K562 (cell line): ENCODE data around the gene PIK3AP1. TPM values are rescaled to one million over a fixed set of nuclear protein-coding genes. Genes with fewer than 3 reads are reported as not detected.

Experiments used
- ATAC-seq: fragments of 200-7000 bp; cut with Tn5 transposase; 3 replicates; pipeline ENCODE4 v1.9.1; 2020; ENCODE audit warnings: moderate library complexity
- BruUV-seq: library from RNA; stranded (reverse); fragments of 400-500 nt; replicated peaks from 2 replicates; lab custom pipeline; 2021; lab: Mats Ljungman, UMichigan
- CTCF ChIA-PET: fragments of 300-600 bp; formaldehyde crosslinking; extraction: SDS; loops from one replicate; lab custom pipeline; 2021; ENCODE audit warnings: low intra/inter-chr PET ratio; lab: Yijun Ruan, JAX
- POLR2A ChIA-PET: fragments of 300-600, 350-650 bp; sonication (Branson Sonifier 250); formaldehyde crosslinking; extraction: SDS; loops from one replicate; lab custom pipeline; 2021; ENCODE audit warnings: antibody characterized with exemption, inconsistent platforms; lab: Yijun Ruan, JAX
- DNase-seq, 4 experiments: peaks; one replicate each; pipeline versions ENCODE4 v3.0.0 to v3.0.0-alpha.2; 2011 to 2018; ENCODE audit warnings: low spot score in 3 of 4, mixed read lengths in 3 of 4; ENCODE audit errors: extremely low read depth in 1 of 4
- FAIRE-seq: peaks from 2 replicates; lab custom pipeline; 2011; peaks lifted over from hg19 to GRCh38; lab: Jason Lieb, UNC
- H2AFZ ChIP-seq: 2 replicates; pipeline ENCODE4 v1.6.0; 2011; ENCODE audit warnings: low read depth, low read length, control low read depth, inconsistent platforms
- H3K27ac ChIP-seq: fragments of 200-600 bp; 3 replicates; pipeline ENCODE4 v1.8.0; 2011; ENCODE audit warnings: low read depth, mild to moderate bottlenecking, control low read depth, inconsistent platforms, low read length, moderate library complexity, mixed read lengths; ENCODE audit errors: extremely low read depth
- H3K27me3 ChIP-seq, 2 experiments: fragments of 300-600 bp in 1 of 2; 2 replicates in 1 of 2; 3 replicates in 1 of 2; pipeline versions ENCODE4 v1.6.0 to v1.8.0; 2011; ENCODE audit warnings: inconsistent platforms in 2 of 2, low read length in 2 of 2, mild to moderate bottlenecking in 1 of 2, mixed read lengths in 1 of 2, moderate library complexity in 1 of 2; ENCODE audit not compliant: control insufficient read depth in 2 of 2, insufficient read depth in 2 of 2
- H3K36me3 ChIP-seq: fragments of 300-600 bp; 3 replicates; pipeline ENCODE4 v1.8.0; 2011; ENCODE audit warnings: mild to moderate bottlenecking, low read length, inconsistent platforms; ENCODE audit not compliant: control insufficient read depth, insufficient read depth
- H3K4me1 ChIP-seq, 2 experiments: fragments of 200-600 bp in 1 of 2; replicated peaks in 1 of 2; 2 replicates in 1 of 2; 3 replicates in 1 of 2; pipeline versions ENCODE4 v1.5.1 to v1.8.0; 2011; ENCODE audit warnings: inconsistent platforms in 2 of 2, low read length in 2 of 2, mild to moderate bottlenecking in 1 of 2, mixed read lengths in 1 of 2, moderate library complexity in 1 of 2; ENCODE audit not compliant: control insufficient read depth in 2 of 2, insufficient read depth in 2 of 2
- H3K4me2 ChIP-seq: 2 replicates; pipeline ENCODE4 v1.6.1; 2011; ENCODE audit warnings: low read length, control low read depth, inconsistent platforms, mixed read lengths; ENCODE audit not compliant: insufficient read depth
- H3K4me3 ChIP-seq: fragments of 200-600 bp; sonication (generic), shearing (Covaris generic); 2 replicates; pipeline ENCODE4 v1.5.1; 2016; ENCODE audit warnings: control low read depth, inconsistent platforms
- H3K79me2 ChIP-seq: fragments of 200-600 bp; 3 replicates; pipeline ENCODE4 v1.8.0; 2011; ENCODE audit warnings: low read length, inconsistent platforms; ENCODE audit not compliant: control insufficient read depth, insufficient read depth
- H3K9ac ChIP-seq, 2 experiments: 2 replicates each; pipeline versions ENCODE4 v1.6.0 to v1.6.1; 2011; ENCODE audit warnings: low read depth in 2 of 2, low read length in 2 of 2, control low read depth in 1 of 2, inconsistent platforms in 1 of 2, mild to moderate bottlenecking in 1 of 2, mixed read lengths in 1 of 2; ENCODE audit not compliant: insufficient read depth in 1 of 2
- H3K9me1 ChIP-seq: one replicate; pipeline ENCODE4 v1.6.0; 2011; ENCODE audit warnings: inconsistent platforms, mild to moderate bottlenecking, low read length, moderate library complexity; ENCODE audit not compliant: control insufficient read depth, insufficient read depth
- H3K9me3 ChIP-seq: replicated peaks from 2 replicates; pipeline ENCODE4 v1.5.1; 2011; ENCODE audit warnings: low read depth, low read length, inconsistent platforms; ENCODE audit not compliant: control insufficient read depth, insufficient read depth
- H4K20me1 ChIP-seq: replicated peaks from 2 replicates; pipeline ENCODE4 v1.6.1; 2011; ENCODE audit warnings: low read length, inconsistent platforms, mixed read lengths; ENCODE audit not compliant: control insufficient read depth, insufficient read depth
- ARHGAP35 ChIP-seq: fragments of 450-650 bp; IDR thresholded peaks from 2 replicates; pipeline ENCODE4 v1.6.1; 2018; ENCODE audit not compliant: partially characterized antibody
- CHCHD3 ChIP-seq: fragments of 250-450 bp; sonication (Bioruptor Pico); IDR thresholded peaks from 2 replicates; pipeline ENCODE4 v2.1.2; 2022; ENCODE audit warnings: mild to moderate bottlenecking
- DPF2 ChIP-seq: fragments of 450-650 bp; IDR thresholded peaks from 2 replicates; pipeline ENCODE4 v1.6.1; 2016
- ESRRB ChIP-seq: fragments of 250-450 bp; sonication (Bioruptor Pico); IDR thresholded peaks from 2 replicates; pipeline ENCODE4 v1.5.0; 2020; ENCODE audit warnings: mild to moderate bottlenecking, moderate library complexity, borderline replicate concordance
- L3MBTL2 ChIP-seq: fragments of 450-650 bp; IDR thresholded peaks from 2 replicates; pipeline ENCODE4 v1.6.1; 2016; ENCODE audit warnings: mild to moderate bottlenecking, moderate library complexity
- MXI1 ChIP-seq: IDR thresholded peaks from 2 replicates; pipeline ENCODE4 v1.6.1; 2011; ENCODE audit warnings: low read depth, mild to moderate bottlenecking, improper control_type of control experiment, low read length
- NCOR1 ChIP-seq: fragments of 450-650 bp; IDR thresholded peaks from 2 replicates; pipeline ENCODE4 v1.6.1; 2016; ENCODE audit warnings: mild to moderate bottlenecking, moderate library complexity
- SIRT6 ChIP-seq: IDR thresholded peaks from one replicate; pipeline ENCODE4 v1.6.1; 2012; ENCODE audit warnings: low read depth, mild to moderate bottlenecking, control low read depth, inconsistent platforms, low read length, moderate library complexity
- TRIM24 ChIP-seq, 2 experiments: fragments of 450-650 bp; IDR thresholded peaks; 2 replicates each; pipeline ENCODE4 v1.6.1; 2016
- USF1 ChIP-seq: sonication (generic); formaldehyde crosslinking; IDR thresholded peaks from 2 replicates; pipeline ENCODE4 v1.9.0; 2022; ENCODE audit warnings: mild to moderate bottlenecking, missing genetic modification reagents
- ZFP30 ChIP-seq: fragments of 250-450 bp; sonication (Bioruptor Pico); IDR thresholded peaks from 2 replicates; pipeline ENCODE4 v1.8.0; 2022; ENCODE audit warnings: moderate library complexity, mild to moderate bottlenecking, inconsistent platforms, borderline replicate concordance
- ZNF140 ChIP-seq: fragments of 250-450 bp; sonication (Bioruptor Pico); IDR thresholded peaks from 2 replicates; pipeline ENCODE4 v1.8.0; 2021; ENCODE audit warnings: moderate library complexity, mild to moderate bottlenecking, inconsistent platforms
- WGBS: fragments of 100-300 bp; shearing (Covaris generic); methylation state at CpG from one replicate; pipeline ENCODE4 v1.1.6; 2016; ENCODE audit warnings: low coverage, mixed read lengths; ENCODE audit not compliant: insufficient coverage; ENCODE audit errors: missing lambda C conversion rate; 5-methylcytosine and 5-hydroxymethylcytosine counted together
- in situ Hi-C: fragments of 300-500 bp; cut with MboI; formaldehyde crosslinking; loops from 4 replicates; pipeline ENCODE4 v1.15.0; 2018; ENCODE audit warnings: inconsistent platforms, mixed read lengths
- intact Hi-C: fragments of 100-400 bp; cut with micrococcal nuclease; formaldehyde crosslinking; loops from 2 replicates; pipeline ENCODE4 v1.14.2; 2022
- polyA plus RNA-seq, 8 experiments: library from polyadenylated mRNA; depleted of rRNA in 4 of 8; stranded (reverse) in 5 of 8; unstranded in 3 of 8; fragments of >200 nt; fragmentation: Nextera tagmentation in 2 of 8; fragmentation: Illumina TruSeq in 1 of 8; extraction: Ambion mirVana in 2 of 8; extraction: Trizol in 1 of 8; gene quantifications; 2 replicates each; pipeline versions ENCODE4 v1.2.1 to v1.2.3, GENCODE V29; 2011 to 2014; ENCODE audit warnings: inconsistent platforms in 1 of 8, missing spikeins in 1 of 8
- total RNA-seq, 7 experiments: library from RNA; depleted of rRNA in 6 of 7; stranded (reverse); fragments of >200 nt in 6 of 7; fragmentation: Illumina TruSeq in 2 of 7; extraction: Trizol in 2 of 7; gene quantifications; 2 replicates each; pipeline versions ENCODE4 v1.2.1 to v1.2.3, GENCODE V29; 2011 to 2021; ENCODE audit warnings: low replicate concordance in 1 of 7
- TF ChIP-seq, protein P1 (sequence below): fragments of 200-800 bp; sonication (Bioruptor generic); IDR thresholded peaks from 2 replicates; pipeline ENCODE4 v1.6.1; 2017; ENCODE audit warnings: missing genetic modification characterization, missing compliant biosample characterization
- TF ChIP-seq, protein P2 (sequence below): fragments of 250-450 bp; sonication (Bioruptor Pico); IDR thresholded peaks from 2 replicates; pipeline ENCODE4 v1.6.1; 2021; ENCODE audit warnings: mild to moderate bottlenecking

The PIK3AP1 gene
- total and polyA plus RNA-seq, 9 of the 15 experiments (the other 6 are each of a cell fraction or from before 2014, with no cell fraction given), result 0.20 to 2.4 (median 1.4) TPM

GRCh38 chr10:96699613-96700012 is 20.7 kb downstream of the PIK3AP1 start:
- intact Hi-C loops, result no loop called here
- Histone ChIP-seq H3K9me1 (no peaks in the 10 kb centered on the region), H4K20me1 (no peaks in the 10 kb centered on the region), H3K9me3 (no peaks in the 10 kb centered on the region), H3K27me3 (no peaks in the 10 kb centered on the region), H3K4me2 (no peak overlapping the region), H3K79me2 (no peaks in the 10 kb centered on the region), H3K4me3 (no peak overlapping the region), H3K27ac (no peak overlapping the region), H3K9ac (no peak overlapping the region), H2AFZ (no peak overlapping the region), H3K4me1 (peaks cover 4% of the 10 kb centered on the region in 2 experiments; a peak in 3 of 5 replicates), H3K36me3 (no peaks in the 10 kb centered on the region)
- no peak for ATAC-seq
- BruUV-seq, result no TSS peak
- no peak for DNase-seq
- CTCF ChIA-PET, result no interaction called here
- no peak for TF ChIP-seq SIRT6
- TF ChIP-seq CHCHD3, result no peak
- TF ChIP-seq, protein P1, sequence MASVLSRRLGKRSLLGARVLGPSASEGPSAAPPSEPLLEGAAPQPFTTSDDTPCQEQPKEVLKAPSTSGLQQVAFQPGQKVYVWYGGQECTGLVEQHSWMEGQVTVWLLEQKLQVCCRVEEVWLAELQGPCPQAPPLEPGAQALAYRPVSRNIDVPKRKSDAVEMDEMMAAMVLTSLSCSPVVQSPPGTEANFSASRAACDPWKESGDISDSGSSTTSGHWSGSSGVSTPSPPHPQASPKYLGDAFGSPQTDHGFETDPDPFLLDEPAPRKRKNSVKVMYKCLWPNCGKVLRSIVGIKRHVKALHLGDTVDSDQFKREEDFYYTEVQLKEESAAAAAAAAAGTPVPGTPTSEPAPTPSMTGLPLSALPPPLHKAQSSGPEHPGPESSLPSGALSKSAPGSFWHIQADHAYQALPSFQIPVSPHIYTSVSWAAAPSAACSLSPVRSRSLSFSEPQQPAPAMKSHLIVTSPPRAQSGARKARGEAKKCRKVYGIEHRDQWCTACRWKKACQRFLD (CRISPR knock-in tag), result no peak
- TF ChIP-seq ZNF140, result no peak
- TF ChIP-seq ESRRB, result no peak
- TF ChIP-seq NCOR1, result no peak
- TF ChIP-seq TRIM24 (IDR thresholded peaks at IDR 0.05), result no peak
- TF ChIP-seq, protein P2, sequence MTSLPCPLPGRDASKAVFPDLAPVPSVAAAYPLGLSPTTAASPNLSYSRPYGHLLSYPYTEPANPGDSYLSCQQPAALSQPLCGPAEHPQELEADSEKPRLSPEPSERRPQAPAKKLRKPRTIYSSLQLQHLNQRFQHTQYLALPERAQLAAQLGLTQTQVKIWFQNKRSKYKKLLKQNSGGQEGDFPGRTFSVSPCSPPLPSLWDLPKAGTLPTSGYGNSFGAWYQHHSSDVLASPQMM (CRISPR knock-in tag), result no peak
- TF ChIP-seq DPF2, result no peak
- no peak for TF ChIP-seq ZFP30
- TF ChIP-seq ARHGAP35, result no peak
- no peak for TF ChIP-seq MXI1
- no peak for TF ChIP-seq L3MBTL2
- no peak for TF ChIP-seq USF1 (CRISPR knock-in tag)
- no peak for FAIRE-seq
- WGBS, result 35% methylated on average over 3 of the region's 3 CpGs
- in situ Hi-C loops, result no loop called here
- POLR2A ChIA-PET, result no interaction called here
